Esophagus muscularis mucosa (tissue), 3 donors: ENCODE measurements around the gene MAP3K3.

Source experiments
- CTCF ChIP-seq, 3 experiments: fragments of 200-600 bp in 2 of 3; fragments of 450-650 bp in 1 of 3; sonication (generic) in 2 of 3; IDR thresholded peaks; one replicate each; pipeline ENCODE4 v1.5.1; 2017 to 2019; ENCODE audit warnings: antibody characterized with exemption in 3 of 3, mild to moderate bottlenecking in 2 of 3, moderate library complexity in 1 of 3
- POLR2A ChIP-seq: fragments of 450-650 bp; IDR thresholded peaks from one replicate; pipeline ENCODE4 v1.6.1; 2017; ENCODE audit warnings: antibody characterized with exemption, moderate library complexity, mild to moderate bottlenecking, low read depth

- TF ChIP-seq CTCF (IDR thresholded peaks at IDR 0.05) (no peak), POLR2A (no peak)
These were observed 64.0 kb downstream of the MAP3K3 start for GRCh38 chr17:63686138-63686685.
